Neural progenitor cell (in vitro differentiated cells): ENCODE results near the gene UNC119B. TPM values are rescaled to one million over a fixed set of nuclear protein-coding genes. Genes with fewer than 3 reads are reported as not detected.
A peak's percentile ranks its signal among the peaks of the same experiment; 100 is the strongest.

Source experiments
- DNase-seq: peaks from one replicate; pipeline ENCODE4 v3.0.0-alpha.2; 2016; ENCODE audit warnings: low spot score
- H2AFZ ChIP-seq: fragments of 200-600 bp; sonication (generic); replicated peaks from 2 replicates; pipeline ENCODE4 v1.6.1; 2016; ENCODE audit warnings: antibody characterized with exemption
- H3F3A ChIP-seq: fragments of 200-600 bp; sonication (generic); 2 replicates; pipeline ENCODE4 v1.6.1; 2016; ENCODE audit warnings: antibody characterized with exemption, low read depth
- H3K27ac ChIP-seq: fragments of 200-600 bp; sonication (generic); 2 replicates; pipeline ENCODE4 v1.5.1; 2016; ENCODE audit warnings: mild to moderate bottlenecking
- H3K27me3 ChIP-seq: fragments of 200-600 bp; sonication (generic); 2 replicates; pipeline ENCODE4 v1.6.1; 2016; ENCODE audit warnings: mild to moderate bottlenecking, moderate library complexity
- H3K36me3 ChIP-seq: fragments of 200-600 bp; sonication (generic); 2 replicates; pipeline ENCODE4 v1.5.1; 2016
- H3K4me1 ChIP-seq: fragments of 200-600 bp; sonication (generic); 2 replicates; pipeline ENCODE4 v1.6.1; 2016; ENCODE audit warnings: mixed run types
- H3K4me2 ChIP-seq: fragments of 200-600 bp; sonication (generic); 2 replicates; pipeline ENCODE4 v1.6.1; 2016
- H3K4me3 ChIP-seq: fragments of 200-600 bp; sonication (generic); 2 replicates; pipeline ENCODE4 v1.5.1; 2016
- H3K79me2 ChIP-seq: fragments of 200-600 bp; sonication (generic); 2 replicates; pipeline ENCODE4 v1.6.1; 2016; ENCODE audit warnings: low read depth
- H3K9ac ChIP-seq: fragments of 200-600 bp; sonication (generic); 2 replicates; pipeline ENCODE4 v1.6.1; 2016
- H3K9me3 ChIP-seq: fragments of 200-600 bp; sonication (generic); 2 replicates; pipeline ENCODE4 v1.5.1; 2016; ENCODE audit warnings: low read depth
- H4K20me1 ChIP-seq: fragments of 200-600 bp; sonication (generic); 2 replicates; pipeline ENCODE4 v1.6.1; 2016; ENCODE audit warnings: low read depth
- H3K27ac Mint-ChIP-seq: 3 replicates; pipeline ENCODE4 v1.8.0; 2021; ENCODE audit warnings: mixed read lengths
- H3K27me3 Mint-ChIP-seq: 2 replicates; pipeline ENCODE4 v1.8.0; 2022; ENCODE audit warnings: low read depth, mild to moderate bottlenecking, inconsistent platforms, moderate library complexity, mixed read lengths; ENCODE audit not compliant: insufficient read depth
- H3K36me3 Mint-ChIP-seq: 3 replicates; pipeline ENCODE4 v1.8.0; 2021; ENCODE audit warnings: mixed read lengths
- H3K4me1 Mint-ChIP-seq: 3 replicates; pipeline ENCODE4 v1.8.0; 2021; ENCODE audit warnings: mixed read lengths
- H3K4me3 Mint-ChIP-seq: 3 replicates; pipeline ENCODE4 v1.8.0; 2021; ENCODE audit warnings: mild to moderate bottlenecking, moderate library complexity, mixed read lengths
- H3K9me3 Mint-ChIP-seq: 3 replicates; pipeline ENCODE4 v1.8.0; 2020; ENCODE audit warnings: mixed read lengths
- CTCF ChIP-seq: fragments of 200-600 bp; sonication (generic); IDR thresholded peaks from 2 replicates; pipeline ENCODE4 v1.5.1; 2017; ENCODE audit warnings: antibody characterized with exemption, mild to moderate bottlenecking
- EZH2 ChIP-seq: fragments of 200-600 bp; sonication (generic); IDR thresholded peaks from 2 replicates; pipeline ENCODE4 v1.6.1; 2017; ENCODE audit warnings: antibody characterized with exemption, mild to moderate bottlenecking, moderate library complexity
- EZH2phosphoT487 ChIP-seq: fragments of 200-600 bp; sonication (generic); IDR thresholded peaks from 2 replicates; pipeline ENCODE4 v1.6.1; 2017; ENCODE audit warnings: antibody characterized with exemption
- total RNA-seq: library from RNA; depleted of rRNA; stranded (reverse); fragments of >200 nt; gene quantifications from 2 replicates; pipeline ENCODE4 v1.2.3, GENCODE V29; 2015; ENCODE audit warnings: low replicate concordance

UNC119B gene
- total RNA-seq, 1 donor from 2014 or later = 58.9 TPM

GRCh38 chr12:120692524-120693033, 17.7 kb upstream of the UNC119B start:
- peaks cover 58% of the 10 kb centered on the region for H3K79me2 ChIP-seq
- H3K4me3 Mint-ChIP-seq = no peak overlapping the region
- H3K27me3 ChIP-seq = no peaks in the 10 kb centered on the region
- peaks cover 21% of the 10 kb centered on the region for H3F3A ChIP-seq
- H3K36me3 Mint-ChIP-seq = peaks cover 29% of the 10 kb centered on the region
- H3K4me3 ChIP-seq = no peak overlapping the region
- no peak overlapping the region for H2AFZ ChIP-seq
- TF ChIP-seq EZH2 (no peak), CTCF (no peak), EZH2phosphoT487 (no peak)
- H3K36me3 ChIP-seq = no peaks in the 10 kb centered on the region
- H4K20me1 ChIP-seq = peaks cover 88% of the 10 kb centered on the region
- no peak overlapping the region for H3K9ac ChIP-seq
- H3K27me3 Mint-ChIP-seq = peaks cover 18% of the 10 kb centered on the region
- no peak overlapping the region for H3K4me2 ChIP-seq
- H3K9me3 ChIP-seq = no peaks in the 10 kb centered on the region
- peaks cover 71% of the 10 kb centered on the region for H3K4me1 Mint-ChIP-seq
- no peak for DNase-seq
- no peak overlapping the region for H3K27ac ChIP-seq
- H3K27ac Mint-ChIP-seq = no peak overlapping the region
- peaks cover 37% of the 10 kb centered on the region for H3K4me1 ChIP-seq
- H3K9me3 Mint-ChIP-seq = no peaks in the 10 kb centered on the region

- H3K4me1 Mint-ChIP-seq = peaks cover 59% of the 10 kb centered on the region
- no peak overlapping the region for H3K27ac ChIP-seq
- H3K27ac Mint-ChIP-seq = peak overlapping the region; percentile 59
- H4K20me1 ChIP-seq = peaks cover 83% of the 10 kb centered on the region
- H3K4me3 ChIP-seq = no peak overlapping the region
- no peak overlapping the region for H3K9ac ChIP-seq
- H3K36me3 Mint-ChIP-seq = peaks cover 32% of the 10 kb centered on the region
- no peaks in the 10 kb centered on the region for H3K9me3 ChIP-seq
- H3K4me3 Mint-ChIP-seq = peak overlapping the region; percentile 61
- peak; percentile 68 for DNase-seq
- no peak overlapping the region for H2AFZ ChIP-seq
- no peaks in the 10 kb centered on the region for H3K9me3 Mint-ChIP-seq
- TF ChIP-seq EZH2phosphoT487 (no peak), EZH2 (no peak), CTCF (no peak)
- peaks cover 45% of the 10 kb centered on the region for H3K79me2 ChIP-seq
- H3F3A ChIP-seq = peaks cover 21% of the 10 kb centered on the region
- peaks cover 24% of the 10 kb centered on the region for H3K4me1 ChIP-seq
- peaks cover 11% of the 10 kb centered on the region for H3K27me3 Mint-ChIP-seq
- H3K27me3 ChIP-seq = no peaks in the 10 kb centered on the region
- peak overlapping the region; percentile 35 for H3K4me2 ChIP-seq
- no peaks in the 10 kb centered on the region for H3K36me3 ChIP-seq
Measured at GRCh38 chr12:120693848-120694247, 16.4 kb upstream of the UNC119B start.

- Histone ChIP-seq H3F3A (peaks cover 21% of the 10 kb centered on the region), H3K9ac (no peak overlapping the region), H2AFZ (no peak overlapping the region), H3K27ac (no peak overlapping the region), H3K27me3 (no peaks in the 10 kb centered on the region), H3K9me3 (no peaks in the 10 kb centered on the region), H4K20me1 (peaks cover 55% of the 10 kb centered on the region), H3K4me1 (peaks cover 19% of the 10 kb centered on the region), H3K36me3 (no peaks in the 10 kb centered on the region), H3K4me3 (no peak overlapping the region), H3K79me2 (peaks cover 17% of the 10 kb centered on the region), H3K4me2 (no peak overlapping the region)
- Mint-ChIP-seq H3K27ac (no peak overlapping the region), H3K4me3 (no peak overlapping the region), H3K9me3 (no peaks in the 10 kb centered on the region), H3K4me1 (peaks cover 34% of the 10 kb centered on the region), H3K36me3 (peaks cover 43% of the 10 kb centered on the region), H3K27me3 (peaks cover 11% of the 10 kb centered on the region)
- DNase-seq = no peak
- TF ChIP-seq EZH2 = no peak
- TF ChIP-seq EZH2phosphoT487 = no peak
- no peak for TF ChIP-seq CTCF
Measured at GRCh38 chr12:120696626-120697025, 13.6 kb upstream of the UNC119B start.
